DND-41 (cell line): ENCODE data around the gene TAF5L.

Experiments
- ATAC-seq: fragments of 200-7000 bp; cut with Tn5 transposase; 3 replicates; pipeline ENCODE4 v1.9.1; 2021; ENCODE audit warnings: low read depth; ENCODE audit not compliant: insufficient read depth
- DNase-seq: peaks from one replicate; pipeline ENCODE4 v3.0.0-alpha.2; 2020
- H2AFZ ChIP-seq: 2 replicates; pipeline ENCODE4 v1.6.0; 2012; ENCODE audit warnings: low read depth, low read length
- H3K27ac ChIP-seq: 2 replicates; pipeline ENCODE4 v1.5.1; 2012; ENCODE audit warnings: low read length, inconsistent platforms
- H3K27me3 ChIP-seq: fragments of 200-600 bp; sonication (generic); 2 replicates; pipeline ENCODE4 v1.6.0; 2012; ENCODE audit warnings: low read length, mild to moderate bottlenecking, inconsistent platforms; ENCODE audit not compliant: insufficient read depth, poor library complexity
- H3K36me3 ChIP-seq: 2 replicates; pipeline ENCODE4 v1.5.1; 2012; ENCODE audit warnings: low read length, inconsistent platforms; ENCODE audit not compliant: insufficient read depth
- H3K4me1 ChIP-seq: 2 replicates; pipeline ENCODE4 v1.5.1; 2012; ENCODE audit warnings: mild to moderate bottlenecking, low read length; ENCODE audit not compliant: insufficient read depth
- H3K4me2 ChIP-seq: 2 replicates; pipeline ENCODE4 v1.6.0; 2012; ENCODE audit warnings: mild to moderate bottlenecking, moderate library complexity, low read length, inconsistent platforms; ENCODE audit not compliant: insufficient read depth
- H3K4me3 ChIP-seq, 2 experiments: fragments of 200-600 bp in 1 of 2; shearing (Covaris generic) in 1 of 2; 2 replicates each; pipeline ENCODE4 v1.5.1; 2012 to 2016; ENCODE audit warnings: inconsistent platforms in 2 of 2, low read length in 2 of 2, mild to moderate bottlenecking in 2 of 2, low read depth in 1 of 2, moderate library complexity in 1 of 2
- H3K79me2 ChIP-seq: 2 replicates; pipeline ENCODE4 v1.6.0; 2012; ENCODE audit warnings: low read length, inconsistent platforms; ENCODE audit not compliant: insufficient read depth
- H3K9ac ChIP-seq: 2 replicates; pipeline ENCODE4 v1.6.0; 2012; ENCODE audit warnings: low read depth, mild to moderate bottlenecking, inconsistent platforms, low read length, moderate library complexity
- H3K9me3 ChIP-seq: 2 replicates; pipeline ENCODE4 v1.5.1; 2012; ENCODE audit warnings: low read length, moderate library complexity, mild to moderate bottlenecking, inconsistent platforms; ENCODE audit not compliant: insufficient read depth, severe bottlenecking
- H4K20me1 ChIP-seq: 2 replicates; pipeline ENCODE4 v1.6.0; 2012; ENCODE audit warnings: low read length; ENCODE audit not compliant: insufficient read depth
- CTCF ChIP-seq: IDR thresholded peaks from 2 replicates; pipeline ENCODE4 v1.5.1; 2012; ENCODE audit warnings: borderline replicate concordance, low read length, moderate library complexity, mild to moderate bottlenecking; ENCODE audit not compliant: poor library complexity, severe bottlenecking; ENCODE audit errors: extremely low read depth
- EZH2 ChIP-seq: IDR thresholded peaks from 3 replicates; pipeline ENCODE4 v1.6.1; 2012; ENCODE audit warnings: borderline replicate concordance, low read depth, mild to moderate bottlenecking, moderate library complexity, low read length, inconsistent platforms; ENCODE audit not compliant: severe bottlenecking

Gene TAF5L

GRCh38 chr1:229617351-229618100 lies 8.4 kb downstream of the TAF5L start:
- Histone ChIP-seq H2AFZ (no peak overlapping the region), H3K4me3 (no peak overlapping the region), H3K36me3 (peaks cover 25% of the 10 kb centered on the region), H3K4me1 (peaks cover 9% of the 10 kb centered on the region; the same call in 1 of the 2 replicates), H3K9me3 (no peaks in the 10 kb centered on the region), H3K4me2 (no peak overlapping the region), H4K20me1 (peaks cover 39% of the 10 kb centered on the region; the same call in 1 of the 2 replicates), H3K27ac (no peak overlapping the region), H3K79me2 (peaks cover 93% of the 10 kb centered on the region), H3K27me3 (no peaks in the 10 kb centered on the region), H3K9ac (no peak overlapping the region)
- TF ChIP-seq CTCF: no peak
- no peak for TF ChIP-seq EZH2
- DNase-seq (no peak), ATAC-seq (no peak)

GRCh38 chr1:229614701-229615100 lies 11.2 kb downstream of the TAF5L start:
- Histone ChIP-seq H3K27ac (no peak overlapping the region), H3K27me3 (no peaks in the 10 kb centered on the region), H3K4me1 (peaks cover 5% of the 10 kb centered on the region; the same call in 1 of the 2 replicates), H4K20me1 (peaks cover 33% of the 10 kb centered on the region; the same call in 1 of the 2 replicates), H3K79me2 (peaks cover 65% of the 10 kb centered on the region), H3K36me3 (peaks cover 54% of the 10 kb centered on the region), H2AFZ (no peak overlapping the region), H3K9me3 (no peaks in the 10 kb centered on the region), H3K9ac (no peak overlapping the region), H3K4me3 (no peak overlapping the region), H3K4me2 (no peak overlapping the region)
- no peak for TF ChIP-seq EZH2
- ATAC-seq (no peak), DNase-seq (no peak)

DNA sequence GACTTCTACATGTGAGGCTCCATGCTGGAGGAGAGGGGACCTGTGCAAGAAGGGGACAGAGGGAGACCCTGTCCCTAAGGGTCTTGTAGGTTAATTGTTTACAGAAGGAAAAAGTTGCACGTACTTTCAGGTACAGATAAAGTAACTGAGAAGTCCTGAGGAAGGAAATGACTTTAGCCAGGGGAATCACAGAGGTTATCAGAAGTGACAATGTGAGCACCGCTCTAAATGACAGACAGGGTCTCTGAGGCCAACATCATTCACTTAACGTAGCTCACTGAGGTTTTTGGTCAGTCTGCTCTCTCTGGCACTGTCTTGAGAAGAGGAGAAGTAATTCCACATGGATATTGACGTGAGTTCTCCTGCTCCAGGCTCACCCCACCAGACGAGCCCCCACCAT lies 12.0 kb downstream of the TAF5L start:
- H3K4me2 ChIP-seq: no peak overlapping the region
- H3K27ac ChIP-seq: no peak overlapping the region
- H3K9me3 ChIP-seq: no peaks in the 10 kb centered on the region
- H3K27me3 ChIP-seq: no peaks in the 10 kb centered on the region
- TF ChIP-seq CTCF (no peak), EZH2 (no peak)
- peaks cover 27% of the 10 kb centered on the region; the same call in 1 of the 2 replicates for H4K20me1 ChIP-seq
- DNase-seq (no peak), ATAC-seq (no peak)
- H2AFZ ChIP-seq: no peak overlapping the region
- H3K79me2 ChIP-seq: peaks cover 57% of the 10 kb centered on the region
- H3K36me3 ChIP-seq: peaks cover 61% of the 10 kb centered on the region
- H3K9ac ChIP-seq: no peak overlapping the region
- no peaks in the 10 kb centered on the region for H3K4me1 ChIP-seq
- no peak overlapping the region for H3K4me3 ChIP-seq

- Histone ChIP-seq H3K9me3 (no peaks in the 10 kb centered on the region), H3K4me2 (no peak overlapping the region), H3K27me3 (no peaks in the 10 kb centered on the region), H3K9ac (no peak overlapping the region), H3K27ac (no peak overlapping the region), H3K4me3 (no peak overlapping the region), H3K4me1 (no peaks in the 10 kb centered on the region), H3K79me2 (peaks cover 7% of the 10 kb centered on the region; the same call in 1 of the 2 replicates), H2AFZ (no peak overlapping the region), H3K36me3 (peaks cover 91% of the 10 kb centered on the region), H4K20me1 (peaks cover 8% of the 10 kb centered on the region; the same call in 1 of the 2 replicates)
- ATAC-seq (no peak), DNase-seq (no peak)
- TF ChIP-seq CTCF: no peak
These were observed 17.3 kb downstream of the TAF5L start for GRCh38 chr1:229608590-229608989.
